ENCODE results near the gene NDUFA9.

NDUFA9 gene

GRCh38 chr12:4648501-4649357 lies at the start of gene NDUFA9, which contains the start of gene AKAP3:
Gene NDUFA9 (plus strand): TSS chr12:4649114. CDS start chr12:4649127, 13 bp downstream.
Gene AKAP3 (minus strand): TSS chr12:4649051. CDS start chr12:4638196, 10,855 bp downstream.
- peak; percentile 69 to 70 for DNase-seq

GRCh38 chr12:4603421-4603820 lies 45.5 kb upstream of the NDUFA9 start:
- no peak for DNase-seq

- DNase-seq = no peak
Measured at GRCh38 chr12:4603946-4604345, 45.0 kb upstream of the NDUFA9 start.

GRCh38 chr12:4604684-4605193 lies 44.2 kb upstream of the NDUFA9 start:
- peak; percentile 77 for DNase-seq

GRCh38 chr12:4607056-4607455 lies 41.9 kb upstream of the NDUFA9 start:
- DNase-seq = no peak

GRCh38 chr12:4609071-4609470 lies 39.8 kb upstream of the NDUFA9 start:
- DNase-seq = no peak

GRCh38 chr12:4610481-4610880 lies 38.4 kb upstream of the NDUFA9 start:
- no peak for DNase-seq

GRCh38 chr12:4615667-4616066 lies 33.2 kb upstream of the NDUFA9 start:
- no peak for DNase-seq

- DNase-seq = no peak
Measured at GRCh38 chr12:4621511-4621910, 27.4 kb upstream of the NDUFA9 start.

GRCh38 chr12:4626543-4626942 lies 22.4 kb upstream of the NDUFA9 start:
- no peak for DNase-seq

- no peak for DNase-seq
Measured at GRCh38 chr12:4628406-4628805, 20.5 kb upstream of the NDUFA9 start.

- no peak for DNase-seq
Measured at GRCh38 chr12:4630262-4630661, 18.7 kb upstream of the NDUFA9 start.

GRCh38 chr12:4643747-4644146 lies 5.2 kb upstream of the NDUFA9 start:
- DNase-seq = no peak

- no peak for DNase-seq
Measured at GRCh38 chr12:4645023-4645422, 3.9 kb upstream of the NDUFA9 start.

- DNase-seq = no peak
Measured at GRCh38 chr12:4648104-4648500, 812 bp upstream of the NDUFA9 start.

- DNase-seq = no peak
Measured at GRCh38 chr12:4649358-4649661, 396 bp downstream of the NDUFA9 start.

- no peak for DNase-seq
Measured at GRCh38 chr12:4653257-4653656, 4.3 kb downstream of the NDUFA9 start.

GRCh38 chr12:4653691-4654090 lies 4.8 kb downstream of the NDUFA9 start:
- no peak for DNase-seq

- DNase-seq = no peak
Measured at GRCh38 chr12:4663971-4664505, 15.1 kb downstream of the NDUFA9 start.

GRCh38 chr12:4665236-4665635 lies 16.3 kb downstream of the NDUFA9 start:
- DNase-seq = no peak

GRCh38 chr12:4679711-4680110 lies 30.8 kb downstream of the NDUFA9 start:
- no peak for DNase-seq

- no peak for DNase-seq
Measured at GRCh38 chr12:4681732-4682131, 32.8 kb downstream of the NDUFA9 start.

GRCh38 chr12:4685317-4685716 lies 36.4 kb downstream of the NDUFA9 start:
- DNase-seq = no peak

- DNase-seq = no peak
Measured at GRCh38 chr12:4690760-4691159, 41.8 kb downstream of the NDUFA9 start.

Measured in activated CD4-positive, alpha-beta T cell treated with anti-CD3 and anti-CD28 coated beads, Interleukin-2, amount 50 U/mL, for 4 hours (primary cell).